OCI-LY3 (cell line): ENCODE results near the gene BACH2.

Source experiments
- H2AFZ ChIP-seq: fragments of 200-600, 300-600 bp; shearing (Covaris generic); 2 replicates; pipeline ENCODE4 v1.6.0; 2014; ENCODE audit warnings: antibody characterized with exemption, low read depth, low read length
- H3K27ac ChIP-seq: fragments of 200-600, 300-600 bp; sonication (generic); 2 replicates; pipeline ENCODE4 v1.5.1; 2014; ENCODE audit warnings: mild to moderate bottlenecking, low read length, moderate library complexity, mixed read lengths
- H3K27me3 ChIP-seq: fragments of 200-600, 300-600 bp; sonication (generic); 2 replicates; pipeline ENCODE4 v1.6.1; 2014; ENCODE audit warnings: low read depth, low read length, mixed read lengths
- H3K36me3 ChIP-seq: fragments of 200-600, 300-600 bp; sonication (generic); replicated peaks from 2 replicates; pipeline ENCODE3; 2014; ENCODE audit warnings: low read depth, low read length, mixed read lengths
- H3K4me1 ChIP-seq: fragments of 300-600, 200-600 bp; sonication (generic); 2 replicates; pipeline ENCODE4 v1.6.1; 2014; ENCODE audit warnings: low read length, mixed read lengths
- H3K4me2 ChIP-seq: fragments of 200-600, 300-600 bp; sonication (generic); 2 replicates; pipeline ENCODE4 v1.6.1; 2014; ENCODE audit warnings: low read length, mixed read lengths
- H3K4me3 ChIP-seq: fragments of 300-600, 200-600 bp; sonication (generic); 2 replicates; pipeline ENCODE4 v1.5.1; 2014; ENCODE audit warnings: antibody characterized with exemption, mild to moderate bottlenecking, low read length, moderate library complexity
- H3K79me2 ChIP-seq: fragments of 300-600, 200-600 bp; shearing (Covaris generic); 2 replicates; pipeline ENCODE4 v1.6.1; 2014; ENCODE audit warnings: mild to moderate bottlenecking, low read length, mixed read lengths
- H3K9ac ChIP-seq: fragments of 300-600, 200-600 bp; shearing (Covaris generic); 2 replicates; pipeline ENCODE4 v1.6.0; 2014; ENCODE audit warnings: mild to moderate bottlenecking, low read length, moderate library complexity
- H3K9me3 ChIP-seq: fragments of 200-600, 300-600 bp; shearing (Covaris generic); 2 replicates; pipeline ENCODE4 v1.6.1; 2014; ENCODE audit warnings: low read length, mixed read lengths; ENCODE audit not compliant: insufficient read depth
- H4K20me1 ChIP-seq: fragments of 200-600, 300-600 bp; sonication (generic); 2 replicates; pipeline ENCODE4 v1.6.1; 2016; ENCODE audit warnings: low read length, mixed read lengths; ENCODE audit not compliant: insufficient read depth
- CTCF ChIP-seq: fragments of 200-600, 300-600 bp; sonication (generic); IDR thresholded peaks from 2 replicates; pipeline ENCODE4 v1.5.1; 2014; ENCODE audit warnings: antibody characterized with exemption, low read length, low read depth
- EZH2phosphoT487 ChIP-seq: fragments of 200-600 bp; shearing (Covaris generic); IDR thresholded peaks from 2 replicates; pipeline ENCODE4 v1.6.1; 2018; ENCODE audit warnings: antibody characterized with exemption, mixed run types, low read depth

BACH2 gene

GRCh38 chr6:90087106-90087833 lies 209.4 kb downstream of the BACH2 start:
- no peak overlapping the region for H3K27ac ChIP-seq
- no peak overlapping the region for H2AFZ ChIP-seq
- peaks cover 5% of the 10 kb centered on the region; the same call in 1 of the 2 replicates for H4K20me1 ChIP-seq
- H3K4me1 ChIP-seq = peaks cover 16% of the 10 kb centered on the region
- H3K4me3 ChIP-seq = no peak overlapping the region
- H3K27me3 ChIP-seq = peaks cover 83% of the 10 kb centered on the region
- no peak overlapping the region for H3K4me2 ChIP-seq
- H3K79me2 ChIP-seq = no peaks in the 10 kb centered on the region
- H3K9me3 ChIP-seq = no peaks in the 10 kb centered on the region
- TF ChIP-seq CTCF (no peak), EZH2phosphoT487 (no peak)
- H3K36me3 ChIP-seq = no peaks in the 10 kb centered on the region
- no peak overlapping the region for H3K9ac ChIP-seq

DNA sequence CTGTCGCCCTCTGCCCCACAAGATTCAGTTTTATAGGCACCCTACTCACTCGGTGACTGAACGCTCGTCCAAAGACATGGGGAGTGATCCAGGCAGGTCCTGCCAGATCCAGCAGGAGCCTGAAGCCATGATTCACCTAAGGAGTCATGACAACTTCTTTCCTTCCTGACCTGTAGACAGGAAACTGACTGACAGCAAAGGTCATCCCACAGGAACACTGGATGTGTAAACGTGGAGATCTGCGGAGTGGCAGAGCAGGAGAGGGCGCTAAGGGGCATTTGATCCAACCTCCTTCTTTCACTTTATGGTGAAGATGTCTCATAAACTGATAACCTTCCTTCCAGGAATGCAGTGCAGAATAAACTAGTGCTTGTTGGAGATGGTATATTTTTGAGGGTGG lies 210.1 kb downstream of the BACH2 start:
- Histone ChIP-seq H3K36me3 (no peaks in the 10 kb centered on the region), H3K9me3 (no peaks in the 10 kb centered on the region), H3K79me2 (no peaks in the 10 kb centered on the region), H3K9ac (no peak overlapping the region), H3K4me1 (peaks cover 16% of the 10 kb centered on the region), H4K20me1 (peaks cover 5% of the 10 kb centered on the region; the same call in 1 of the 2 replicates), H3K27ac (no peak overlapping the region), H3K4me2 (no peak overlapping the region), H3K4me3 (no peak overlapping the region), H3K27me3 (peaks cover 86% of the 10 kb centered on the region), H2AFZ (no peak overlapping the region)
- no peak for TF ChIP-seq EZH2phosphoT487

DNA sequence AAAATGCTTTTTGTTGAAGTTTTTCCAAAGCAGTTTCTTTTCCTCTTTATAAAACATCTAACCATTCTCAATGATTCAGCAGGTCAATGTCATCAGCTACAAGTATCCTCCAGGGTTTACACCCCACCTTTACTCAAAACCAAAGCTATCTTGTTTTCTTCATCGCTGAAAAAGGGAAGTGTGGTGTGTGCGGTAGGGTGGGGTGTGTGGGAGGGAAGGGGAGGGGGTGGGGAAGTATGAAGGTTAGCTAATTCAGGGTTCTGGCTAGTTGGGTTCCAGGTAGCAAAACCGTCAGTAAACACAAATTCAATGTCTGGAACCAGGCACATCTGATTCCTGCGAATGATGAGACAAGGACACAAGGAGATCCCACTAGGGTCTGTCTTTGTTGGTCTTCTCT lies 212.8 kb downstream of the BACH2 start:
- peak overlapping the region; percentile 48 for H3K4me2 ChIP-seq
- no peak overlapping the region for H3K27ac ChIP-seq
- no peak overlapping the region for H2AFZ ChIP-seq
- peaks cover 95% of the 10 kb centered on the region for H3K27me3 ChIP-seq
- peaks cover 5% of the 10 kb centered on the region; the same call in 1 of the 2 replicates for H4K20me1 ChIP-seq
- no peaks in the 10 kb centered on the region for H3K9me3 ChIP-seq
- H3K4me1 ChIP-seq = peaks cover 25% of the 10 kb centered on the region
- H3K4me3 ChIP-seq = peak overlapping the region; percentile 15; the same call in 1 of the 2 replicates
- H3K79me2 ChIP-seq = no peaks in the 10 kb centered on the region
- no peak for TF ChIP-seq CTCF
- no peak for TF ChIP-seq EZH2phosphoT487
- no peaks in the 10 kb centered on the region for H3K36me3 ChIP-seq
- no peak overlapping the region for H3K9ac ChIP-seq

GRCh38 chr6:90082847-90083246 lies 213.8 kb downstream of the BACH2 start:
- Histone ChIP-seq H3K4me1 (peaks cover 21% of the 10 kb centered on the region), H3K4me2 (no peak overlapping the region), H3K9me3 (no peaks in the 10 kb centered on the region), H3K79me2 (no peaks in the 10 kb centered on the region), H3K4me3 (no peak overlapping the region), H3K27ac (no peak overlapping the region), H3K36me3 (no peaks in the 10 kb centered on the region), H3K9ac (no peak overlapping the region), H2AFZ (no peak overlapping the region), H4K20me1 (peaks cover 5% of the 10 kb centered on the region; the same call in 1 of the 2 replicates), H3K27me3 (peaks cover 96% of the 10 kb centered on the region)
- TF ChIP-seq CTCF (no peak), EZH2phosphoT487 (no peak)
